ENCODE measurements around the gene CPN2.

Gene CPN2

GRCh38 chr3:194327218-194328052 lies 23.7 kb downstream of the CPN2 start:
- DNase-seq: no peak

- no peak for DNase-seq
Measured at GRCh38 chr3:194326968-194327217, 24.2 kb downstream of the CPN2 start.

- DNase-seq: no peak
Measured at GRCh38 chr3:194326192-194326967, 24.7 kb downstream of the CPN2 start.

- no peak for DNase-seq
Measured at GRCh38 chr3:194325424-194326153, 25.5 kb downstream of the CPN2 start.

- no peak for DNase-seq
Measured at GRCh38 chr3:194324823-194325327, 26.3 kb downstream of the CPN2 start.

GRCh38 chr3:194323785-194324735 lies 27.1 kb downstream of the CPN2 start:
- DNase-seq: peak; percentile 47

GRCh38 chr3:194322678-194323211 lies 28.4 kb downstream of the CPN2 start:
- peak; percentile 59 for DNase-seq

- no peak for DNase-seq
Measured at GRCh38 chr3:194321693-194322640, 29.2 kb downstream of the CPN2 start.

- DNase-seq: no peak
Measured at GRCh38 chr3:194320744-194321243, 30.3 kb downstream of the CPN2 start.

GRCh38 chr3:194320100-194320499 lies 31.0 kb downstream of the CPN2 start:
- no peak for DNase-seq

- DNase-seq: no peak
Measured at GRCh38 chr3:194318511-194319161, 32.5 kb downstream of the CPN2 start.

- DNase-seq: no peak
Measured at GRCh38 chr3:194316918-194317317, 34.2 kb downstream of the CPN2 start.

GRCh38 chr3:194315965-194316361 lies 35.2 kb downstream of the CPN2 start:
- DNase-seq: no peak

GRCh38 chr3:194315088-194315964 lies 35.8 kb downstream of the CPN2 start:
- peak; percentile 92 for DNase-seq

GRCh38 chr3:194314388-194315068 lies 36.6 kb downstream of the CPN2 start:
- DNase-seq: no peak

- DNase-seq: no peak
Measured at GRCh38 chr3:194313560-194314387, 37.4 kb downstream of the CPN2 start.

- DNase-seq: no peak
Measured at GRCh38 chr3:194312743-194313281, 38.3 kb downstream of the CPN2 start.
